ENCODE data around the gene DLG4.
"Not testable (repeated sequence)": the region's sequence is repeated elsewhere in the genome, so short reads cannot be mapped to it uniquely, and the experiment has no call there.

The DLG4 gene

DNA sequence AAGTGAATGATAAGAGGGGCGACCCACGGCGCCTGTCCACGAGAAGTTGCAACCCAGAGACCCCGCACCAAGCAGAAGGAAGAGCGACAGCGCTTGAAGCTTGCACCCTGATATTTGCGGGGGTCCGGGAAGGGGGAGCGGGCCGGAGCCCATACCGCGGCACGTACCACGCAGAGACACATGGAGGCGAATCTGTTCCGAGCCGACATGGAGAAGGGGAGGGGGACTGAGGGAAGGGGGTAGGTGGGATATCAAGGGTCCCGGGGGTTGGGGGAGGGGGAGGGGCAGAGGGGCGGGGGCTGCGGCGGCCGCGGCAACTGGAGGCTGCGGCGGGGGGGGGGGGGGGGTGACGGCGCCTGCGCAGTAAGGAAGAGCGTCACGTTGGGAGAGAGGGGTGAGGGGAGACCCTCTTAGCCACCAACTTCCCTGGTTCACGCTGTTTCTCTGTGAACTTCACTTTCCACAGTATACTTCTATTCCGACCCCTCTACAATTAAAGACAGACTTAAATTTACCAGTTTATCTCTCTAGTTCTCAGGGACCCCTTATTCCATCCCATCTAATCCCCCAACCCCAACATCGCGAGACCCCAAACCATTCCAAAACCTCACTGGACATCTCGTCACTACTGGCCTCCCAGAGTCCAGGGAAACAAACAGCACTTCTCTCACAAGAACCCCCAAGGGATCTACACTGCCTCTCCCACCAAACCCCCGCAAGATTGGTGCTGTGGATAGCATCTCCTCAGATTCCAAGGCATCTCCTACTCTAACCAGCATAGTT, 8.0 kb downstream of the DLG4 start:
- no peak for DNase-seq

DNA sequence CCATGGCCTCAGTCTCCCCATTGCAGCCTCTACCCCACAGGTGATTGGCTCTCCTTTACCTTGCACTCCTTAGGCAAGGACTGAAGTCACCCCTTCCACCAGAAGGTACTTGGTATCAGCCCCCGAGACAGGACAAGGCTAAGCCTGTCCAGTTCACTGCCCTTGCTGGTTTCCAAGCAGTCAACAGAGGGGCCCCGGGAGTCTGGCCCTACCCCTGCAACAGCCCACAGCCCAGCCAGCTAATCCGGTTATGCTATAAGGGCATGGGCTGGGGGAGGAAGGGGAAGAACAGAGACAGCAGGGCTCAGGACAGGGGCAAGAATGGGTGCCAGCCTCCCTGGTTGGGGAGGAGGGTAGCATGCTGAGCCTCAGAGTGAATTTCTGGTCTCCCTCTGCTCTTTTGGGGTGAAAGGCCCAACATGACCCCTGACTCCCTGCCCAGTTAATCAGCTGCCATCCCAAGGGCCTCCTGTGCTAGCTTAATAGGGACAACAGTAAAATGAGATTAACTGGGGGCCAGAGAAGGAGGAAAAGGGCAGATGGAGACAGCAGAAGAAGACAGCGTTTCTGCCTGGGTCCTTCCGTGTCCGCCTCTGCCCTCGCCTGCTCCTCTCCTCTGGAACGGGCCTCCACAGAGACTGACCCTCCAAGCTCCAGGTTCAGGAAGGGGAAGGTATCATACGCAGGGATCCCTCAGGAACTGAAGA, 10.7 kb downstream of the DLG4 start:
- no peak for DNase-seq

DNA sequence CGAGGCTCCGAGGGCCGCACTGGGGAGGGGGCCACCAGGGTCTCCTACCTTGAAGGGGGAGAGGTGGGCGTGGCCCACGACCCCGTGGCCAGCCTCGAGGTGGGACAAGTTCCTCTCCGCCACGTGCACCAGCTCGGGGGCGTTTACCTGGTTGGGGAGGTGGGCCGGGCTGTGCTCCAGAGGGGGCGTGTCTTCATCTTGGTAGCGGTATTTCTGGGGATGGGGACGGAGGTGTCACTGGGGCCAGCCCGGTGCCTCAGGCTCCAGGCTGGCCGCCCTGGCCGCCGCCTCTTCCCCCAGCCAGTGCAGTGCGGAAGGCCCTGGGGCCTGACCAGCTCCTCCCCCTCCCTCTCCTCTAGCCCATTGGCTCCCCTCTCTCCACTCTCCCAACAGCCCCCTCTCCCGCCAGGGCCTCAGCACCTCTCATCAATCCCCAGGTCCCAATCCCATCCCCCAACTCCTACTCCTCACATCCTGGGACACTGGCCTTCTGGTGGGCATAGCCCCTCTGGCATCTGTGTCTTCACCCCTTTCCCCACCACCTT, 11.5 kb downstream of the DLG4 start:
- no peak for DNase-seq

- DNase-seq, result no peak
These were observed 12.3 kb downstream of the DLG4 start for GRCh38 chr17:7207120-7208001.

DNA sequence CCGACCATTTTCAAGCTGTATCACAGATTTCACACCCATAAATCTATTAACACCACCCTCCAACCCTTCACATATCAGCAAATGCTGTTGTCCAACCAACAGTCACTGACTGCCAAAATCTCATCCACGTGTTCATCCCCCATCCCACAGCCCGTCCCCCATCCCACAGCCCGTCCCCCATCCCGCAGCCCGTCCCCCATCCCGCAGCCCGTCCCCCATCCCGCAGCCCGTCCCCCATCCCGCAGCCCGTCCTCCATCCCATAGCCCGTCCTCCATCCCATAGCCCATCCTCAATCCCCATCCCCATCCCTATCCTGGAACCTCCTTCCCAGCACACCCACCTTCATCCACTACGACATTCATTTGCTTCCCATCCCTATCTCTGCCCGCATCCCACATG, 14.1 kb downstream of the DLG4 start:
- DNase-seq, result no peak

DNA sequence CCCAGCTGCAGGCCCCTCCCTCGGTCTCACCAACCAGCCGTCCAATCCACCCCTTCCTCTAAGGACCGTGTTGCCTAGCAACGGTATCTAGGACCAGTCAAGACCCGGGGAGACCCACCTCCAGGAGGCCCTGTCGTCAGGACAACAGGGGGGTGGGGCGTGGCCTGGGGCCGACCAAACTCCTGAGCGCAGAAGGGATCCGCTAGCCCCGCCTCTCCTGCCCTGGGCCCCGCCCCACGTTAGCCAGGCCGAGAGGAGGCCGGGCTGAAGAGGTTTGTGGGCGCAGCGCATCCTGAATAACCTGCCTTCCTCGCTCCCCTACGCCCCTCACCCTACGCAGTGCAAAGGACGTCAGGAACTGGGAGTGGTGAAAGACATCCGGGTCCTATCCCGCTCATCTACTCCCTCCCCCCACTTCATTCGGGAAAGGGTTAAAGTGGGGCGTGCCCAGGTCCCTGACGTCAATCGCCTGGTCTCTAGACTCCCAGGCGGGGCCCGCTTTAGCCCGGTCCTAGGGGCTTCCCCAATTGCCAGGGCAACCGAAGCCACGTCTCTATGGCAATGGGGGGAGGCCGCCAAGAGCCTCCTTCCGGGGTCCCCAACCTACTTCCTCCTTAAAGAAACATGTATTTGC, 14.7 kb downstream of the DLG4 start:
- peak; percentile 66 to 92 for DNase-seq

GRCh38 chr17:7204336-7204735, 15.3 kb downstream of the DLG4 start:
- DNase-seq, result no peak

- DNase-seq, result no peak
These were observed 16.2 kb downstream of the DLG4 start for GRCh38 chr17:7203391-7203790.

- DNase-seq, result no peak
These were observed 22.8 kb downstream of the DLG4 start for GRCh38 chr17:7196651-7197401.

GRCh38 chr17:7195971-7196370, 23.7 kb downstream of the DLG4 start:
- DNase-seq, result no peak

DNA sequence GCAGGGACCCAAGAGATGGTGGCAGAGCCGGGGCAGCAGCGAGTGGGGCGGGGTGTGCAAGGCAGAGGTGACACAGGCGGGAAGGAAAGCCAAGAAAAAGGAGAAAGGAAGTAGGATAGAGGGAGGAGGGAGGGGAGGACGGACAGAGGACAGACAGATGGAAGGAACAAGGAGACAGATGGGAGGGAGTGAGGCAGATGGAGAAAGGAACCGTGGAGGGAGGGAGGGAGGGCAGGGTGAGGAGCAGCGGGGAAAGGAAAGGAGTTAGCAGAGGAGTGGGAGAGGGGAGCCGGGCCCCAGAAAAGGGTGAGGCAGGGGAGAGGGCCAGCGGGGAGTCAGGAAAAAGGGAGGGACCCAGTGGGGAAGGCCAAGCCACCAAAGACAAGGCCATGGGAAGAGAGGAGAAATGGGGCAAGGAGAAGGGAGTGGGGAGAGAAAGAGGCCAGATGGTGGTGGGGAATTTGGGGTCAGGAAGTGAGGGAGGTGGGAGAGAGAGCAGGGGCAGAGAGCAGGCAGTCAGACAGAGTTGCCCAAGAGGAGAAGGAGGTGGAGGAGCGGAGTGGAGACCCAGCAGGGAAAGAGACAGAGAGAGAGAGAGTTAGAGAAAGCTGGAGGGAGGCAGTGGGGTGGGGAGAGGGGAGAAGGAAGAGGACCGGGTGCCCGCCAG, 27.2 kb downstream of the DLG4 start:
- DNase-seq, result no peak

- DNase-seq, result peak in 1 of 2 experiments; percentile 64
These were observed 27.9 kb downstream of the DLG4 start for GRCh38 chr17:7191571-7192270.

GRCh38 chr17:7191069-7191468, 28.6 kb downstream of the DLG4 start:
- DNase-seq, result no peak

DNA sequence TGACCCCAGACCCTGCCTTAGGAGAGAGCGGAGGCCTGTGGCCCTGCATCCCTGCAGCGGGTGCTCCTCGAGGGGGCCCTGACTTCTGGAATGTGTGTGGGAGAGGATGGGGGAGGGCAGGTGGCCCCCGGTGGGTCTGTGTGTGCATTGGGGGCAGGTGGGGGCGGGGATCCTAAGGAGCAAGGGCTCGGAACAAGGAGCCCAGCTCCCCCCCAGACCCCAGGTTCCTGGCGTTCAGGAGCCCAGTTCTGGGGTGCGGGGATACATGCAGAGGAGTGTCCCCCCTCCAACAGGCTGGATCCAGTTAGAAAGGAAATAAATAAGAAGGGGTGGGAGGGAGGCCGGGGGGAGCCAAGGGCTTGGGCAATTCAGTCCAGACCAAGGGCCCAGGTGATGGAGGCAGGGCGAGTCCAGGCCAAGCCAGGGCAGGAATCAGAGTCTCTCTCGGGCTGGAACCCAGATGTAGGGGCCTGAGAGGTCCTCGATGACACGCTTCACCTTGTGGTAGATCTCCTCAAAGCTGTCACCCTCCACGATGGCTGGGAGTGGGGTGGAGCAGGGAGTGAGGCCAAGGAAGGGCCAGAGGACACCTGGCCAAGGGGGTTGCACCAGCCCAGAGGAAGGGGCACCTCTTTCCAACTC, 29.2 kb downstream of the DLG4 start:
- no peak for DNase-seq

DNA sequence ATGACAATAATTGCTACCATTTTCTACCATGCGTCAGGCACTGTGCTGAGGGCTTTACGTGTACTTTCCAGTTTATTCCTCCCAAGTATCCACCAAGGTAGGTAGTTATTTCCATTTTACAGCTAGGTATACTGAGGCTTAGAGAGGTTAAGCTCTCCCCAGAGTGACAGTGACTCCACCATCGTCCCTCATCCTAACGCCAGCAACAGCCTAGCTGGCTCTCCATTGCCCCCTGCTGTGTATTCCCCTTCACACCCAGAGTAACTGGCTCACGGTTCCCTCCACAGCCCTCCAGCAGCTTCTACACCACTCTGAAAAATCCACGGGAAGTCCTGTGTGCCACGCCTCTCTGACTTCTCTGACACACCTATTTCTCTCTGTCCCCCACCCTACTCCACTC, 33.4 kb downstream of the DLG4 start:
- no peak for DNase-seq

DNA sequence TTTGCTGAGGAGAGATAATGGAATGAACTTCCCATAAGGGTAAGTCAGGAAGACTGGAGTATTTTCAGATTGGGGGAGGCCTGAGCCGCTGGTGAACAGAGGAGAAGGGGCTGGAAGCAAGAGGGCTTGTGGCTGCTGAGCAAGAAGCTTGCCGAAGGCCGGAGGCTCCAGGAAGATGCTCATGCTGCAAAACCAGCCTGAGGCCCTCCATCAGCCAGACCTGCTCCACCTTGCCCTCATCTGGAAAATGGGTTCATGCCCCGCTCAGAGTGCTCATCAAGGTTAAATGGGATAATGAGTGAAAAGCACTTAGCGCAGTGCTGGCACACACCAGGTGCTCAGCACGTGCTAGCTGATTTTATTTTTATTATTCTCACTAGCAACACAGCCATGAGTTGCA, 35.0 kb downstream of the DLG4 start:
- no peak for DNase-seq

DNA sequence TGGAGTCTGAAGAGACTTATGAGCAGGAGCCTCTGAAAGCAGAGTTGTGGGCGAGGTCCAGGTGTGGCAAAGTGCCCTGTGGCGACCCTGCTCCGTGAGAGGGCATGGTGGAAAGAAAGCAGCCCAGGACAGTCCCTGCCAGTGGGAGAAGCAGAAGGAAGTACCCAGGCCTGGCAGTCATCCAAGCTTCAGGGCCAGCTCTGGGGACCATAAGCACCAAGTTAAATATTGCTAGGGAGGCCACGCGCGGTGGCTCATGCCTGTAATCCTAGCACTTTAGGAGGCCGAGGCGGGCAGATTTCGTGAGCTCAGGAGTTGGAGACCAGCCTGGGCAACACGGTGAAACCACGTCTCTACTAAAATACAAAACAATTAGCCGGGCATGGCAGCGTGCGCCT, 35.5 kb downstream of the DLG4 start:
- no peak for DNase-seq

GRCh38 chr17:7183433-7184090, 36.1 kb downstream of the DLG4 start:
- DNase-seq, result no peak

GRCh38 chr17:7182101-7182500, 37.5 kb downstream of the DLG4 start:
- not testable (repeated sequence) for DNase-seq
